NCI-H510A (cell line): ENCODE measurements around the gene GET4.
A peak's percentile ranks its signal among the peaks of the same experiment; 100 is the strongest.
"Not testable (repeated sequence)": the region's sequence is repeated elsewhere in the genome, so short reads cannot be mapped to it uniquely, and the experiment has no call there.

Experiments used
- DNase-seq: peaks from one replicate; lab custom pipeline; 2025; lab: John Stamatoyannopoulos, UW

Gene GET4

GRCh38 chr7:930975-931758 lies 54.8 kb downstream of the GET4 start:
- no peak for DNase-seq

- DNase-seq = no peak
These were observed 55.7 kb downstream of the GET4 start for GRCh38 chr7:931871-932650.

GRCh38 chr7:932651-932975 lies 56.3 kb downstream of the GET4 start:
- no peak for DNase-seq

GRCh38 chr7:934469-935163 lies 58.3 kb downstream of the GET4 start:
- no peak for DNase-seq

GRCh38 chr7:935164-935873 lies 59.0 kb downstream of the GET4 start:
- no peak for DNase-seq

- no peak for DNase-seq
These were observed 59.6 kb downstream of the GET4 start for GRCh38 chr7:935874-936385.

GRCh38 chr7:936386-937054 lies 60.2 kb downstream of the GET4 start:
- no peak for DNase-seq

GRCh38 chr7:937856-938484 lies 61.6 kb downstream of the GET4 start:
- DNase-seq = no peak

- DNase-seq = no peak
These were observed 62.3 kb downstream of the GET4 start for GRCh38 chr7:938546-939185.

- no peak for DNase-seq
These were observed 63.5 kb downstream of the GET4 start for GRCh38 chr7:939843-940242.

- DNase-seq = no peak
These were observed 64.5 kb downstream of the GET4 start for GRCh38 chr7:940599-941408.

- DNase-seq = not testable (repeated sequence)
These were observed 67.4 kb downstream of the GET4 start for GRCh38 chr7:943793-944192.

- no peak for DNase-seq
These were observed 68.4 kb downstream of the GET4 start for GRCh38 chr7:944744-945143.

- DNase-seq = no peak
These were observed 68.8 kb downstream of the GET4 start for GRCh38 chr7:945147-945555.

- peak; percentile 45 for DNase-seq
These were observed 69.4 kb downstream of the GET4 start for GRCh38 chr7:945556-946255.
